Stimulated activated CD4-positive, alpha-beta T cell treated with anti-CD3 and anti-CD28 coated beads, Interleukin-4, amount 100 ng/mL, for 1 hour (primary cell): ENCODE measurements around the gene CYYR1.

Experiments used
- DNase-seq: peaks from one replicate; pipeline ENCODE4 v3.0.0-alpha.2; 2020

Gene CYYR1

GRCh38 chr21:26423511-26423910 is 149.6 kb downstream of the CYYR1 start:
- no peak for DNase-seq

DNA sequence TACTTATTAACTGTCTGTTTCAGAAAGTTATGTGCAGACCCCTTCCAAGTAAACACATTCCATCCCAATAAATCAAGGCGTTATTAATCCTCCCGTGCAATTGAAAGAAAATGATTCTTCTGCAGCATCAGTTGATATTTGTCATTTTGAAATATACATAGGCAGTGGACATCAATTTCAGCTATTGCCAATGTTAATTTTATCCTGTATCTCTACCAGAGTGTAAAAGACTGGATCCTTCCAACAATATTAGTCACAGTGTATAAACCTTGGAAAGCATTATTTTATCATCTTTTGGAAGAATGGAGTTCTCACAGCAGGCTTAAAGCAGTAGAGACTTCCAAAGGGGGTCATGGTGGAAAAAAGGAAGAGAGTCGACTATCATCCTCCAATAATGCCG is 150.4 kb downstream of the CYYR1 start:
- DNase-seq = no peak

GRCh38 chr21:26422138-26422537 is 150.9 kb downstream of the CYYR1 start:
- no peak for DNase-seq

- DNase-seq = no peak
These were observed 151.4 kb downstream of the CYYR1 start for GRCh38 chr21:26421724-26422123.
